Heart right ventricle (tissue), 16 donors: ENCODE data around the gene RAB35. TPM values are rescaled to one million over a fixed set of nuclear protein-coding genes. Genes with fewer than 3 reads are reported as not detected.

ENCODE experiments used
- ATAC-seq, 8 donors: fragments of 200-7000 bp; cut with Tn5 transposase; one replicate each; pipeline ENCODE4 v1.9.1; 2020; ENCODE audit warnings: mild to moderate bottlenecking in 8 of 8, moderate library complexity in 8 of 8, moderate number of reproducible peaks in 1 of 8
- DNase-seq, 2 donors: peaks; one replicate each; pipeline ENCODE4 v3.0.0-alpha.2; 2020
- H3K27ac ChIP-seq, 10 donors: fragments of 200-600 bp; sonication (generic) in 2 of 10; one replicate each; pipeline versions ENCODE4 v1.5.0 to v1.8.0; 2020 to 2022; ENCODE audit warnings: mild to moderate bottlenecking in 3 of 10
- H3K27me3 ChIP-seq, 7 donors: fragments of 200-600 bp; one replicate each; pipeline ENCODE4 v1.8.0; 2021 to 2022; ENCODE audit warnings: mild to moderate bottlenecking in 2 of 7
- H3K36me3 ChIP-seq, 9 donors: fragments of 200-600 bp; sonication (generic) in 1 of 9; one replicate each; pipeline versions ENCODE4 v1.5.0 to v1.8.0; 2020 to 2022; ENCODE audit warnings: mild to moderate bottlenecking in 2 of 9
- H3K4me1 ChIP-seq, 9 donors: fragments of 200-600 bp; sonication (generic) in 1 of 9; one replicate each; pipeline versions ENCODE4 v1.5.0 to v1.8.0; 2020 to 2022; ENCODE audit warnings: mild to moderate bottlenecking in 4 of 9
- H3K4me3 ChIP-seq, 10 donors: fragments of 200-600 bp; sonication (generic) in 2 of 10; one replicate each; pipeline versions ENCODE4 v1.5.0 to v1.8.0; 2020 to 2022; ENCODE audit warnings: mild to moderate bottlenecking in 7 of 10, moderate library complexity in 2 of 10
- H3K9me3 ChIP-seq, 11 donors: fragments of 200-600 bp in 10 of 11; sonication (generic) in 2 of 11; one replicate each; pipeline versions ENCODE4 v1.5.0 to v1.8.0; 2013 to 2022; ENCODE audit warnings: mild to moderate bottlenecking in 2 of 11, control low read depth in 1 of 11, moderate library complexity in 1 of 11
- CTCF ChIP-seq, 9 donors: fragments of 200-600 bp; sonication (generic) in 2 of 9; IDR thresholded peaks; one replicate each; pipeline versions ENCODE4 v1.5.0 to v1.8.0; 2021 to 2022; ENCODE audit warnings: antibody characterized with exemption in 9 of 9, mild to moderate bottlenecking in 5 of 9, moderate library complexity in 1 of 9
- WGBS, 2 donors: extraction: QIAGEN DNeasy Blood & Tissue Kit; methylation state at CpG; one replicate each; pipeline ENCODE4 v1.1.7; 2013; ENCODE audit warnings: inconsistent platforms in 1 of 2; 5-methylcytosine and 5-hydroxymethylcytosine counted together
- intact Hi-C, 10 donors: fragments of 100-400 bp; cut with DNase I; formaldehyde crosslinking; loops; one replicate each; pipeline versions ENCODE4 v1.11.1 to v1.14.2; 2022
- polyA plus RNA-seq, 2 donors: library from polyadenylated mRNA; stranded (reverse); fragments of 200-250 nt; gene quantifications; one replicate each; pipeline ENCODE4 v1.2.3, GENCODE V29; 2013
- total RNA-seq, 10 donors: library from RNA; stranded (reverse); fragmentation: NEBNext Ultra II Directional in 3 of 10; extraction: Animal tissue kit (Norgen Biotek cat#: 25700) in 3 of 10; gene quantifications; one replicate each; pipeline versions ENCODE4 v1.2.1 to v1.2.4, GENCODE V29; 2021 to 2023
- donor health status: Arrhythmogenic right ventricular cardiomyopathy.
- donor health status: ischemic (EF 13 %, LVEDD 7.1; RV severe dilation, severe dysfunction).
- donor health status: healthy with polysubstance abuse.
- donor health status: DM: no; HTN: yes; CAD: no.
- donor health status: DM: no; HTN: no; CAD: no.
- donor health status: ischemic (EF 25% LVEDD 6.9; RV normal size, moderate dysfunction).
- donor health status: ischemic (EF 25% LVEDD 5.7; RV mildly dilated, moderate dysfunction).
- donor health status: healthy.
- donor health status: DM: yes; HTN: yes; CAD: no.
- donor health status: Ischemic cardiomyopathy.
- donor health status: ischemic (EF 35%, LVEDD 5.7; RV mildly dilated, moderate dysfunction).
- donor health status: nonischemic (EF 11% LVEDD 7.7; RV severe dilation, severe dysfunction).
- donor health status: DM: yes; HTN: yes; CAD: no.
- donor health status: PGD.
- donor health status: ischemic (EF 29% LVEDD 5.4; RV normal size, mild dysfunction).
- donor health status: nonischemic (EF 23%, LVEDD 6.1; RV moderate dilation, normal function).

RAB35 gene
- total and polyA plus RNA-seq, 12 donors = 13.3 to 33.6 (median 23.9) TPM

GRCh38 chr12:120156315-120157259 lies 40.0 kb upstream of the RAB35 start:
- no peak for TF ChIP-seq CTCF (IDR thresholded peaks at IDR 0.05)
- ATAC-seq (no peak), DNase-seq (no peak)
- H3K4me1 ChIP-seq = no peaks in the 10 kb centered on the region
- 95% methylated on average over 22 of the region's 22 CpGs for WGBS, 2 donors
- intact Hi-C loops = no loop called here
- H3K27ac ChIP-seq = no peak overlapping the region
- H3K9me3 ChIP-seq = no peaks in the 10 kb centered on the region
- no peaks in the 10 kb centered on the region for H3K27me3 ChIP-seq
- no peak overlapping the region for H3K4me3 ChIP-seq
- H3K36me3 ChIP-seq = peaks cover 13 to 100% (median 92%) of the 10 kb centered on the region in 9 donors

- H3K27me3 ChIP-seq = no peaks in the 10 kb centered on the region
- no peak overlapping the region for H3K27ac ChIP-seq
- intact Hi-C loops = no loop called here
- H3K36me3 ChIP-seq = peaks cover 6 to 100% (median 91%) of the 10 kb centered on the region in 9 donors
- DNase-seq (no peak), ATAC-seq (no peak)
- H3K4me1 ChIP-seq = no peaks in the 10 kb centered on the region
- WGBS, 2 donors = 95 to 96% methylated on average over 15 of the region's 15 CpGs
- H3K9me3 ChIP-seq = no peaks in the 10 kb centered on the region
- TF ChIP-seq CTCF (IDR thresholded peaks at IDR 0.05) = no peak
- H3K4me3 ChIP-seq = no peak overlapping the region
Observed at GRCh38 chr12:120155072-120155471, 38.5 kb upstream of the RAB35 start.

GRCh38 chr12:120150919-120151525 lies 34.5 kb upstream of the RAB35 start:
- no peak for ATAC-seq
- Histone ChIP-seq H3K27ac (no peak overlapping the region), H3K4me3 (no peak overlapping the region), H3K4me1 (no peaks in the 10 kb centered on the region), H3K36me3 (peaks cover 6 to 100% (median 92%) of the 10 kb centered on the region in 9 donors), H3K9me3 (no peaks in the 10 kb centered on the region), H3K27me3 (no peaks in the 10 kb centered on the region)
- no peak for TF ChIP-seq CTCF (IDR thresholded peaks at IDR 0.05)
- intact Hi-C loops = no loop called here
- WGBS, 2 donors = 95 to 96% methylated on average over 22 of the region's 22 CpGs
- DNase-seq = no peak

GRCh38 chr12:120148011-120148410 lies 31.5 kb upstream of the RAB35 start:
- Histone ChIP-seq H3K9me3 (no peaks in the 10 kb centered on the region), H3K27ac (no peak overlapping the region), H3K36me3 (peaks cover 3 to 100% (median 90%) of the 10 kb centered on the region in 9 donors), H3K4me1 (no peaks in the 10 kb centered on the region), H3K27me3 (no peaks in the 10 kb centered on the region), H3K4me3 (no peak overlapping the region)
- no peak for TF ChIP-seq CTCF (IDR thresholded peaks at IDR 0.05)
- DNase-seq (no peak), ATAC-seq (no peak)
- 93 to 95% methylated on average over 11 of the region's 11 CpGs for WGBS, 2 donors
- intact Hi-C loops = no loop called here
